ENCODE data around the gene NIPAL3.
"Not testable (repeated sequence)": the region's sequence is repeated elsewhere in the genome, so short reads cannot be mapped to it uniquely, and the experiment has no call there.

The NIPAL3 gene

GRCh38 chr1:24486331-24487065, 70.9 kb downstream of the NIPAL3 start:
- no peak overlapping the region for H3K27ac Mint-ChIP-seq
- H3K36me3 Mint-ChIP-seq (ENCODE audit: low read depth) = no peaks in the 10 kb centered on the region
- H3K4me1 Mint-ChIP-seq = no peaks in the 10 kb centered on the region
- TF ChIP-seq, protein P1, sequence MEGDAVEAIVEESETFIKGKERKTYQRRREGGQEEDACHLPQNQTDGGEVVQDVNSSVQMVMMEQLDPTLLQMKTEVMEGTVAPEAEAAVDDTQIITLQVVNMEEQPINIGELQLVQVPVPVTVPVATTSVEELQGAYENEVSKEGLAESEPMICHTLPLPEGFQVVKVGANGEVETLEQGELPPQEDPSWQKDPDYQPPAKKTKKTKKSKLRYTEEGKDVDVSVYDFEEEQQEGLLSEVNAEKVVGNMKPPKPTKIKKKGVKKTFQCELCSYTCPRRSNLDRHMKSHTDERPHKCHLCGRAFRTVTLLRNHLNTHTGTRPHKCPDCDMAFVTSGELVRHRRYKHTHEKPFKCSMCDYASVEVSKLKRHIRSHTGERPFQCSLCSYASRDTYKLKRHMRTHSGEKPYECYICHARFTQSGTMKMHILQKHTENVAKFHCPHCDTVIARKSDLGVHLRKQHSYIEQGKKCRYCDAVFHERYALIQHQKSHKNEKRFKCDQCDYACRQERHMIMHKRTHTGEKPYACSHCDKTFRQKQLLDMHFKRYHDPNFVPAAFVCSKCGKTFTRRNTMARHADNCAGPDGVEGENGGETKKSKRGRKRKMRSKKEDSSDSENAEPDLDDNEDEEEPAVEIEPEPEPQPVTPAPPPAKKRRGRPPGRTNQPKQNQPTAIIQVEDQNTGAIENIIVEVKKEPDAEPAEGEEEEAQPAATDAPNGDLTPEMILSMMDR (IDR thresholded peaks at IDR 0.05; ENCODE audit: unreplicated experiment in 3 of 3) = no peak
- peaks cover 8% of the 10 kb centered on the region for H3K27me3 Mint-ChIP-seq (ENCODE audit: low read depth)
- H3K9me3 Mint-ChIP-seq = peaks cover 6% of the 10 kb centered on the region
- H3K4me3 Mint-ChIP-seq = no peak overlapping the region

DNA sequence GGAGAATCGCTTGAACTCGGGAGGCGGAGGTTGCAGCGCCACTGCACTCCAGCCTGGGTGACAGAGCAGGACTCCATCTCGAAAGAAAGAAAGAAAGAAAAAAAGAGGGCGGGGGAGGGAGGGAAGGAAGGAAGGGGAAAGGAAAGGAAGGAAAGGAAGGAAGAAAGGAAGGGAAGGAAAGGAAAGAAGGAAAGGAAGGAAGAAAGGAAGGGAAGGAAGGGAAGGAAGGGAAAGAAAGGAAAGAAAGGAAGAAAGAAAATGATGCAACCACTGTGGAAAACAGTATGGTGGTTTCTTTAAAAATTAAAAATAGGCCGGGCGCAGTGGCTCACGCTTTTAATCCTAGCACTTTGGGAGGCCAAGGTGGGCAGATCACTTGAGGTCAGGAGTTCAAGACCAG, 71.9 kb downstream of the NIPAL3 start:
- Mint-ChIP-seq H3K27ac (no peak overlapping the region), H3K36me3 (ENCODE audit: low read depth) (no peaks in the 10 kb centered on the region), H3K4me3 (no peak overlapping the region), H3K9me3 (peaks cover 8% of the 10 kb centered on the region), H3K27me3 (ENCODE audit: low read depth) (peaks cover 9% of the 10 kb centered on the region), H3K4me1 (no peaks in the 10 kb centered on the region)
- TF ChIP-seq, protein P1 (IDR thresholded peaks at IDR 0.05; ENCODE audit: unreplicated experiment in 3 of 3) = no peak

GRCh38 chr1:24488159-24488558, 72.6 kb downstream of the NIPAL3 start:
- H3K27me3 Mint-ChIP-seq (ENCODE audit: low read depth) = peaks cover 14% of the 10 kb centered on the region
- H3K27ac Mint-ChIP-seq; H3K4me1 Mint-ChIP-seq; H3K36me3 Mint-ChIP-seq (ENCODE audit: low read depth); H3K9me3 Mint-ChIP-seq; H3K4me3 Mint-ChIP-seq: not testable (repeated sequence)

DNA sequence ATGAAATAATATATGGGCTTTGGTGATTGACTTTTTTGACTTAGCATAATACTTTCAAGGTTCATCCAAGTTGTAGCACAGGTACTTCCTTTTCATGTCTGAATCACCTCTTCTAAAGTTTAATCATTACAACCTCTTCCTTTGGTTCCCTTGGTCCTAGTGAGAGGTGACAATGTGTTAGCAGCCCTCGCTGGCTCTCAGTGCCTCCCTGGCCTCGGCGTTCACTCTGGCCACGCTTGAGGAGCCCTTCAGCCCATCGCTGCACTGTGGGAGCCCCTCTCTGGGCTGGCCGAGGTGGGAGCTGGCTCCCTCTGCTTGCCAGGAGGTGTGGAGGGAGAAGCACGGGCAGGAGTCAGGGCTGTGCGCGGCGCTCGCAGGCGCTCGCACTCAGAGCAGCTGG, 74.1 kb downstream of the NIPAL3 start:
- TF ChIP-seq, protein P1 (IDR thresholded peaks at IDR 0.05; ENCODE audit: unreplicated experiment in 3 of 3) = no peak
- Mint-ChIP-seq H3K27ac (no peak overlapping the region), H3K9me3 (peaks cover 8% of the 10 kb centered on the region), H3K27me3 (ENCODE audit: low read depth) (peaks cover 13% of the 10 kb centered on the region), H3K36me3 (ENCODE audit: low read depth) (no peaks in the 10 kb centered on the region), H3K4me1 (no peaks in the 10 kb centered on the region), H3K4me3 (no peak overlapping the region)

DNA sequence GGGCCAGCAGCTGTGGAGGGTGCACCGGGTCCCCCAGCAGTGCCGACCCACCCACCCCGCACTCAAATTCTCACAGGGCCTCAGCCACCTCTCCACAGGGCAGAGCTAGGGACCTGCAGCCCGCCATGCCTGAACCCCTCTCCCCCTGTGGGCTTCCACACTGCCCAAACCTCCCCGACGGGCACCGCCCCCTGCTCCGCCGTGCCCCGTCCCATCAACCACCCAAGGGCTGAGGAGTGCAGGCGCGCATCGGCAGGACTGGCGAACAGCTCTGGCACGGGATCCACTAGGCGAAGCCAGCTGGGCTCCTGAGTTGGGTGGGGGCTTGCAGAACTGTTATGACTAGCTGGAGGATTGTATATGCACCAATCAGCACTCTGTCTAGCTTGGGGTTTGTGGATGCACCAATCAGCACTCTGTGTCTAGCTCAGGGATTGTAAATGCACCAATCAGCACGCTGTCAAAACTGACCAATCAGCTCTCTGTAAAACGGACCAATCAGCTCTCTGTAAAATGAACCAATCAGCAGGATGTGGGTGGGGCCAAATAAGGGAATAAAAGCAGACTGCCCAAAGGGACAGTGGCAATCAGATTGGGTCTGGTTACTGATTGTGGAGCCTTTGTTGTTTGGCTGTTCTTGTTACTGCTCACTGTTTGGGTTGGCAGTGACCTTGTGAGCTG, 74.6 kb downstream of the NIPAL3 start:
- peaks cover 13% of the 10 kb centered on the region for H3K27me3 Mint-ChIP-seq (ENCODE audit: low read depth)
- TF ChIP-seq, protein P1 (IDR thresholded peaks at IDR 0.05; ENCODE audit: unreplicated experiment in 3 of 3) = no peak
- no peaks in the 10 kb centered on the region for H3K4me1 Mint-ChIP-seq
- no peak overlapping the region for H3K27ac Mint-ChIP-seq
- peaks cover 8% of the 10 kb centered on the region for H3K9me3 Mint-ChIP-seq
- no peaks in the 10 kb centered on the region for H3K36me3 Mint-ChIP-seq (ENCODE audit: low read depth)
- H3K4me3 Mint-ChIP-seq = no peak overlapping the region

- Mint-ChIP-seq H3K27me3 (ENCODE audit: low read depth) (peaks cover 18% of the 10 kb centered on the region), H3K36me3 (ENCODE audit: low read depth) (no peaks in the 10 kb centered on the region)
- TF ChIP-seq, protein P1 (IDR thresholded peaks at IDR 0.05; ENCODE audit: unreplicated experiment in 3 of 3) = no peak
Observed at GRCh38 chr1:24491577-24492360, 76.2 kb downstream of the NIPAL3 start.

DNA sequence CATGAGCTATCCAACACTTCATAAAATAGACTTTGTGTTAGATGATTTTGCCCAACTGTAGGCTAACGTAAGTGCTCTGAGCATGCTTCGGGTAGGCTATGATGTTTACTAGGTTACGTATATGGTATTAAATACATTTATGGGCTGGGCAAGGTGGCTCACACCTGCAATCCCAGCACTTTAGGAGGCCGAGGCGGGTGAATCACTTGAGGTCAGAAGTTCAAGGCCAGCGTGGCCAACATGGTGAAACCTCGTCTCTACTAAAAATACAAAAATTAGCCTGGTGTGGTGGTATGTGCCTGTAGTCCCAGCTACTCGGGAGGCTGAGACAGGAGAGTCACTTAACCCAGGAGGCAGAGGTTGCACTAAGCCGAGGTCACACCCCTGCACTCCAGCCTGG, 77.3 kb downstream of the NIPAL3 start:
- H3K4me1 Mint-ChIP-seq; H3K27ac Mint-ChIP-seq; H3K4me3 Mint-ChIP-seq; H3K9me3 Mint-ChIP-seq; H3K36me3 Mint-ChIP-seq (ENCODE audit: low read depth): not testable (repeated sequence)
- peaks cover 22% of the 10 kb centered on the region for H3K27me3 Mint-ChIP-seq (ENCODE audit: low read depth)

More at GRCh38 chr1:24491577-24492360, 76.2 kb downstream of the NIPAL3 start:
- peaks cover 8% of the 10 kb centered on the region for H3K9me3 Mint-ChIP-seq
- H3K4me3 Mint-ChIP-seq = no peak overlapping the region
- no peaks in the 10 kb centered on the region for H3K4me1 Mint-ChIP-seq
- H3K27ac Mint-ChIP-seq = no peak overlapping the region

Data from nephron (organoid).